IPS-18c (cell line): ENCODE measurements around the gene LAMB2.

Experiments used
- H3K4me3 ChIP-seq: 2 replicates; pipeline ENCODE4 v1.7.0; 2013; ENCODE audit warnings: low read depth, mild to moderate bottlenecking, low read length, moderate library complexity; ENCODE audit not compliant: insufficient read depth
- H3K9me3 ChIP-seq: one replicate; pipeline ENCODE4 v1.6.1; 2013; ENCODE audit warnings: mild to moderate bottlenecking, low read length, moderate library complexity; ENCODE audit not compliant: control insufficient read depth, insufficient read depth

LAMB2 gene

GRCh38 chr3:49104427-49105291 lies 28.2 kb downstream of the LAMB2 start, which contains the start of gene QARS1:
Gene QARS1, minus strand, starts transcription at chr3:49104757. Its CDS starts 24 bp downstream, at chr3:49104733.
- peaks cover 4% of the 10 kb centered on the region for H3K9me3 ChIP-seq
- peak within 1 kb of the TSS; percentile 92 for H3K4me3 ChIP-seq

- Histone ChIP-seq H3K9me3 (peaks cover 4% of the 10 kb centered on the region), H3K4me3 (peak overlapping the region; percentile 92)
Measured at GRCh38 chr3:49104052-49104426, 28.8 kb downstream of the LAMB2 start.

GRCh38 chr3:49100046-49100615 lies 32.7 kb downstream of the LAMB2 start:
- H3K4me3 ChIP-seq = no peak overlapping the region
- H3K9me3 ChIP-seq = peaks cover 4% of the 10 kb centered on the region

GRCh38 chr3:49098910-49099630 lies 33.8 kb downstream of the LAMB2 start:
- Histone ChIP-seq H3K9me3 (peaks cover 4% of the 10 kb centered on the region), H3K4me3 (no peak overlapping the region)

GRCh38 chr3:49098429-49098828 lies 34.4 kb downstream of the LAMB2 start:
- Histone ChIP-seq H3K4me3 (no peak overlapping the region), H3K9me3 (peaks cover 4% of the 10 kb centered on the region)

- no peaks in the 10 kb centered on the region for H3K9me3 ChIP-seq
- peak within 1 kb of the TSS; percentile 72 for H3K4me3 ChIP-seq
Measured at GRCh38 chr3:49093853-49094767, 38.7 kb downstream of the LAMB2 start, which contains the start of gene QRICH1. Gene QRICH1, minus strand, starts transcription at chr3:49094071. Its CDS starts 17,054 bp downstream, at chr3:49077017.

GRCh38 chr3:49092938-49093852 lies 39.7 kb downstream of the LAMB2 start:
- Histone ChIP-seq H3K4me3 (peak overlapping the region; percentile 72), H3K9me3 (no peaks in the 10 kb centered on the region)

- H3K9me3 ChIP-seq = no peaks in the 10 kb centered on the region
- no peak overlapping the region for H3K4me3 ChIP-seq
Measured at GRCh38 chr3:49081429-49081828, 51.4 kb downstream of the LAMB2 start.

- H3K4me3 ChIP-seq = no peak overlapping the region
- H3K9me3 ChIP-seq = no peaks in the 10 kb centered on the region
Measured at GRCh38 chr3:49079270-49079669, 53.6 kb downstream of the LAMB2 start.

- H3K4me3 ChIP-seq = no peak overlapping the region
- no peaks in the 10 kb centered on the region for H3K9me3 ChIP-seq
Measured at GRCh38 chr3:49076646-49077045, 56.2 kb downstream of the LAMB2 start.

GRCh38 chr3:49076116-49076515 lies 56.7 kb downstream of the LAMB2 start:
- H3K4me3 ChIP-seq = no peak overlapping the region
- H3K9me3 ChIP-seq = no peaks in the 10 kb centered on the region
